HEK293 (cell line): Measurements from ENCODE around the gene PLK5.

Experiments
- CTCF ChIA-PET: fragments of 350-600 bp; formaldehyde crosslinking; extraction: SDS; loops from one replicate; lab custom pipeline; 2021; ENCODE audit warnings: antibody characterized with exemption; lab: Yijun Ruan, JAX
- POLR2A ChIA-PET: fragments of 300-600 bp; formaldehyde crosslinking; extraction: SDS; loops from one replicate; lab custom pipeline; 2020; ENCODE audit warnings: antibody characterized with exemption, inconsistent platforms; lab: Yijun Ruan, JAX
- H3K27ac ChIP-seq: fragments of 200-500 bp; sonication (Bioruptor generic); 2 replicates; pipeline ENCODE4 v1.5.1; 2014; ENCODE audit warnings: low read depth, low read length, control low read depth, inconsistent platforms; ENCODE audit errors: extremely low read depth
- H3K36me3 ChIP-seq, 2 experiments: fragments of 200-500 bp in 1 of 2; sonication (Bioruptor generic) in 1 of 2; 1 replicate in 1 of 2; 2 replicates in 1 of 2; pipeline ENCODE4 v1.5.1; 2014 to 2017; ENCODE audit warnings: inconsistent platforms in 2 of 2, low read length in 2 of 2; ENCODE audit not compliant: control insufficient read depth in 2 of 2, insufficient read depth in 1 of 2
- H3K4me1 ChIP-seq: fragments of 200-500 bp; sonication (Bioruptor generic); 2 replicates; pipeline ENCODE4 v1.5.1; 2014; ENCODE audit warnings: mild to moderate bottlenecking, low read length, inconsistent platforms; ENCODE audit not compliant: control insufficient read depth, insufficient read depth
- H3K4me3 ChIP-seq: 2 replicates; pipeline ENCODE4 v1.5.1; 2011; ENCODE audit warnings: low read depth, mild to moderate bottlenecking, control low read depth, low read length, moderate library complexity
- H3K9me3 ChIP-seq: fragments of 200-500 bp; sonication (Bioruptor generic); 2 replicates; pipeline ENCODE4 v1.5.1; 2014; ENCODE audit warnings: low read depth, low read length, inconsistent platforms; ENCODE audit not compliant: control insufficient read depth, insufficient read depth
- BCL11A ChIP-seq: fragments of 450-650 bp; formaldehyde crosslinking; IDR thresholded peaks from 2 replicates; pipeline ENCODE4 v1.5.1; 2016; ENCODE audit warnings: low read depth, missing biosample characterization, missing genetic modification characterization
- GLIS1 ChIP-seq: fragments of 450-650 bp; formaldehyde crosslinking; IDR thresholded peaks from 2 replicates; pipeline ENCODE4 v1.5.1; 2016; ENCODE audit warnings: missing biosample characterization, missing genetic modification characterization
- KLF10 ChIP-seq: fragments of 450-650 bp; IDR thresholded peaks from 2 replicates; pipeline ENCODE4 v1.5.1; 2018; ENCODE audit warnings: missing biosample characterization, mild to moderate bottlenecking, missing genetic modification characterization
- KLF16 ChIP-seq: fragments of 450-650 bp; formaldehyde crosslinking; IDR thresholded peaks from 2 replicates; pipeline ENCODE4 v1.5.1; 2017; ENCODE audit warnings: missing biosample characterization, missing genetic modification characterization
- KLF8 ChIP-seq: fragments of 450-650 bp; formaldehyde crosslinking; IDR thresholded peaks from 2 replicates; pipeline ENCODE4 v1.5.1; 2016; ENCODE audit warnings: missing biosample characterization, missing genetic modification characterization
- SETDB1 ChIP-seq: IDR thresholded peaks from one replicate; pipeline ENCODE4 v1.6.1; 2017; ENCODE audit warnings: mild to moderate bottlenecking, low read length, moderate library complexity, mixed read lengths; ENCODE audit not compliant: insufficient read length
- ZBTB48 ChIP-seq: fragments of 450-650 bp; formaldehyde crosslinking; IDR thresholded peaks from 2 replicates; pipeline ENCODE4 v1.5.1; 2016; ENCODE audit warnings: missing biosample characterization, missing genetic modification characterization
- ZEB2 ChIP-seq: fragments of 450-650 bp; formaldehyde crosslinking; IDR thresholded peaks from 2 replicates; pipeline ENCODE4 v1.5.1; 2016; ENCODE audit warnings: missing biosample characterization, missing genetic modification characterization
- ZIC2 ChIP-seq: fragments of 450-650 bp; formaldehyde crosslinking; IDR thresholded peaks from 2 replicates; pipeline ENCODE4 v1.5.1; 2016; ENCODE audit warnings: missing biosample characterization, missing genetic modification characterization
- ZNF24 ChIP-seq: fragments of 450-650 bp; formaldehyde crosslinking; IDR thresholded peaks from 2 replicates; pipeline ENCODE4 v1.5.1; 2016; ENCODE audit warnings: missing biosample characterization, missing genetic modification characterization
- ZNF423 ChIP-seq: fragments of 450-650 bp; formaldehyde crosslinking; IDR thresholded peaks from 2 replicates; pipeline ENCODE4 v1.5.1; 2016; ENCODE audit warnings: missing biosample characterization, missing genetic modification characterization
- ZNF514 ChIP-seq: fragments of 450-650 bp; formaldehyde crosslinking; IDR thresholded peaks from 2 replicates; pipeline ENCODE4 v1.5.1; 2016; ENCODE audit warnings: missing biosample characterization, missing genetic modification characterization
- ZNF544 ChIP-seq: fragments of 450-650 bp; formaldehyde crosslinking; IDR thresholded peaks from 2 replicates; pipeline ENCODE4 v1.5.0; 2017; ENCODE audit warnings: missing biosample characterization, missing genetic modification characterization
- ZNF558 ChIP-seq: fragments of 450-650 bp; formaldehyde crosslinking; IDR thresholded peaks from 2 replicates; pipeline ENCODE4 v1.5.1; 2016; ENCODE audit warnings: missing biosample characterization, missing genetic modification characterization
- ZNF561 ChIP-seq: fragments of 450-650 bp; IDR thresholded peaks from 2 replicates; pipeline ENCODE4 v1.5.1; 2018; ENCODE audit warnings: missing biosample characterization, missing genetic modification characterization, borderline replicate concordance
- ZNF777 ChIP-seq: fragments of 450-650 bp; formaldehyde crosslinking; IDR thresholded peaks from 2 replicates; pipeline ENCODE4 v1.5.1; 2017; ENCODE audit warnings: missing biosample characterization, missing genetic modification characterization, borderline replicate concordance
- ZNF843 ChIP-seq: fragments of 450-650 bp; formaldehyde crosslinking; IDR thresholded peaks from 2 replicates; pipeline ENCODE4 v1.5.1; 2016; ENCODE audit warnings: missing biosample characterization, missing genetic modification characterization
- ZSCAN30 ChIP-seq: fragments of 450-650 bp; IDR thresholded peaks from 2 replicates; pipeline ENCODE4 v1.5.1; 2018; ENCODE audit warnings: missing biosample characterization, mild to moderate bottlenecking, missing genetic modification characterization, moderate library complexity
- ZXDB ChIP-seq: fragments of 450-650 bp; formaldehyde crosslinking; IDR thresholded peaks from 2 replicates; pipeline ENCODE4 v1.5.1; 2016; ENCODE audit warnings: missing biosample characterization, missing genetic modification characterization
- TF ChIP-seq, protein P1 (sequence below): fragments of 450-650 bp; formaldehyde crosslinking; IDR thresholded peaks from 2 replicates; pipeline ENCODE4 v1.5.1; 2016; ENCODE audit warnings: missing biosample characterization, missing genetic modification characterization, borderline replicate concordance
- TF ChIP-seq, protein P2 (sequence below): fragments of 450-650 bp; formaldehyde crosslinking; IDR thresholded peaks from 2 replicates; pipeline ENCODE4 v1.5.1; 2016; ENCODE audit warnings: missing biosample characterization, missing genetic modification characterization
- TF ChIP-seq, protein P3 (sequence below): fragments of 450-650 bp; formaldehyde crosslinking; IDR thresholded peaks from 2 replicates; pipeline ENCODE4 v1.5.1; 2016; ENCODE audit warnings: missing biosample characterization, missing genetic modification characterization
- TF ChIP-seq, protein P4 (sequence below): fragments of 450-650 bp; formaldehyde crosslinking; IDR thresholded peaks from 2 replicates; pipeline ENCODE4 v1.5.1; 2016; ENCODE audit warnings: missing biosample characterization, missing genetic modification characterization
- TF ChIP-seq, protein P5 (sequence below): fragments of 450-650 bp; formaldehyde crosslinking; IDR thresholded peaks from 2 replicates; pipeline ENCODE4 v1.5.1; 2016; ENCODE audit warnings: missing biosample characterization, missing genetic modification characterization, low read depth

PLK5 gene

DNA sequence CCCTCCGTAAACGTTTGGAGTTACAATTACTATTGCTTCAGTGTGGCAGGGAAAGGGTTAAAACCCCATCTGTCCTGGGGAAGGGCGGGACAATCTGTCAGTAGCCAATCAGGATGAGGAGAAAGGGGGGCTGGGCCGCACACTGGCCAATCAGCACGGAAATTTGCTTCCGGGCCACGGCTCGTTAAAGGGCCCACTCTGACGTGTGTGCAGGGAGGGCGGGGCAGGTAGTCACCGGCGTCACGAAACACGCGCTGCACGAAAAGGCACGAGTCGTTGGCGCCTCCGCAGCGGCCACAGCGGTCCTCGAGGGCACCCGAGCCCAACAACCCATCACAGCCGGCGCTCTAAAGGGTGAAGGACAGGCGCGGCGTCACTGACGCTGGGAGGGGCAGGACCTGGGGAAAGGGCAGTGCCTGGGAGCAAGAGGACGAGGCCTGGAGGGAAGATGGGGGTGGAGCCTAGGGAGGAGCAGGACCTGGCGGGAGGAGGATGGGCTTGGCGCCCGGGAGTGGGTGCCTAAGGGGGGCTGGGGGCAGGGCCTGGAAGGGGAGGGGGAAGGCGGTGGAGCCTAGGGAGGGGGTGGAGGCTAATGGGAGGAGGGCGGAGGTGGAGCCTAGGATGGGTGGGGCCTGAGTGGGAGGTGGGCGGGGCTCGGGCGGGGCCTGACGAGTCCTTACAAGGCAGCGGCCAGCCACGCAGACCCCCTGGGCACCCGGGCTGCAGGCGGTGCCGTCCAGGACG lies 15.9 kb upstream of the PLK5 start (continued):
- TF ChIP-seq, protein P1, sequence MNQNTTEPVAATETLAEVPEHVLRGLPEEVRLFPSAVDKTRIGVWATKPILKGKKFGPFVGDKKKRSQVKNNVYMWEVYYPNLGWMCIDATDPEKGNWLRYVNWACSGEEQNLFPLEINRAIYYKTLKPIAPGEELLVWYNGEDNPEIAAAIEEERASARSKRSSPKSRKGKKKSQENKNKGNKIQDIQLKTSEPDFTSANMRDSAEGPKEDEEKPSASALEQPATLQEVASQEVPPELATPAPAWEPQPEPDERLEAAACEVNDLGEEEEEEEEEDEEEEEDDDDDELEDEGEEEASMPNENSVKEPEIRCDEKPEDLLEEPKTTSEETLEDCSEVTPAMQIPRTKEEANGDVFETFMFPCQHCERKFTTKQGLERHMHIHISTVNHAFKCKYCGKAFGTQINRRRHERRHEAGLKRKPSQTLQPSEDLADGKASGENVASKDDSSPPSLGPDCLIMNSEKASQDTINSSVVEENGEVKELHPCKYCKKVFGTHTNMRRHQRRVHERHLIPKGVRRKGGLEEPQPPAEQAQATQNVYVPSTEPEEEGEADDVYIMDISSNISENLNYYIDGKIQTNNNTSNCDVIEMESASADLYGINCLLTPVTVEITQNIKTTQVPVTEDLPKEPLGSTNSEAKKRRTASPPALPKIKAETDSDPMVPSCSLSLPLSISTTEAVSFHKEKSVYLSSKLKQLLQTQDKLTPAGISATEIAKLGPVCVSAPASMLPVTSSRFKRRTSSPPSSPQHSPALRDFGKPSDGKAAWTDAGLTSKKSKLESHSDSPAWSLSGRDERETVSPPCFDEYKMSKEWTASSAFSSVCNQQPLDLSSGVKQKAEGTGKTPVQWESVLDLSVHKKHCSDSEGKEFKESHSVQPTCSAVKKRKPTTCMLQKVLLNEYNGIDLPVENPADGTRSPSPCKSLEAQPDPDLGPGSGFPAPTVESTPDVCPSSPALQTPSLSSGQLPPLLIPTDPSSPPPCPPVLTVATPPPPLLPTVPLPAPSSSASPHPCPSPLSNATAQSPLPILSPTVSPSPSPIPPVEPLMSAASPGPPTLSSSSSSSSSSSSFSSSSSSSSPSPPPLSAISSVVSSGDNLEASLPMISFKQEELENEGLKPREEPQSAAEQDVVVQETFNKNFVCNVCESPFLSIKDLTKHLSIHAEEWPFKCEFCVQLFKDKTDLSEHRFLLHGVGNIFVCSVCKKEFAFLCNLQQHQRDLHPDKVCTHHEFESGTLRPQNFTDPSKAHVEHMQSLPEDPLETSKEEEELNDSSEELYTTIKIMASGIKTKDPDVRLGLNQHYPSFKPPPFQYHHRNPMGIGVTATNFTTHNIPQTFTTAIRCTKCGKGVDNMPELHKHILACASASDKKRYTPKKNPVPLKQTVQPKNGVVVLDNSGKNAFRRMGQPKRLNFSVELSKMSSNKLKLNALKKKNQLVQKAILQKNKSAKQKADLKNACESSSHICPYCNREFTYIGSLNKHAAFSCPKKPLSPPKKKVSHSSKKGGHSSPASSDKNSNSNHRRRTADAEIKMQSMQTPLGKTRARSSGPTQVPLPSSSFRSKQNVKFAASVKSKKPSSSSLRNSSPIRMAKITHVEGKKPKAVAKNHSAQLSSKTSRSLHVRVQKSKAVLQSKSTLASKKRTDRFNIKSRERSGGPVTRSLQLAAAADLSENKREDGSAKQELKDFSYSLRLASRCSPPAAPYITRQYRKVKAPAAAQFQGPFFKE (tag by site-specific recombination) = no peak
- TF ChIP-seq, protein P2, sequence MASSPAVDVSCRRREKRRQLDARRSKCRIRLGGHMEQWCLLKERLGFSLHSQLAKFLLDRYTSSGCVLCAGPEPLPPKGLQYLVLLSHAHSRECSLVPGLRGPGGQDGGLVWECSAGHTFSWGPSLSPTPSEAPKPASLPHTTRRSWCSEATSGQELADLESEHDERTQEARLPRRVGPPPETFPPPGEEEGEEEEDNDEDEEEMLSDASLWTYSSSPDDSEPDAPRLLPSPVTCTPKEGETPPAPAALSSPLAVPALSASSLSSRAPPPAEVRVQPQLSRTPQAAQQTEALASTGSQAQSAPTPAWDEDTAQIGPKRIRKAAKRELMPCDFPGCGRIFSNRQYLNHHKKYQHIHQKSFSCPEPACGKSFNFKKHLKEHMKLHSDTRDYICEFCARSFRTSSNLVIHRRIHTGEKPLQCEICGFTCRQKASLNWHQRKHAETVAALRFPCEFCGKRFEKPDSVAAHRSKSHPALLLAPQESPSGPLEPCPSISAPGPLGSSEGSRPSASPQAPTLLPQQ (tag by site-specific recombination) = peak; percentile 98
- TF ChIP-seq GLIS1 (tag by site-specific recombination) (peak; percentile 85; the same call in 1 of the 2 replicates), ZNF843 (peak; percentile 21; the same call in 1 of the 2 replicates), ZNF514 (no peak), ZIC2 (tag by site-specific recombination) (peak; percentile 30; the same call in 1 of the 2 replicates), KLF8 (tag by site-specific recombination) (peak; percentile 68), ZEB2 (tag by site-specific recombination) (peak; percentile 52; the same call in 1 of the 2 replicates), KLF16 (peak; percentile 74), ZBTB48 (tag by site-specific recombination) (peak; percentile 60; the same call in 1 of the 2 replicates), ZXDB (tag by site-specific recombination) (peak; percentile 55; the same call in 1 of the 2 replicates), BCL11A (tag by site-specific recombination) (no peak), ZNF558 (no peak)
- TF ChIP-seq, protein P3, sequence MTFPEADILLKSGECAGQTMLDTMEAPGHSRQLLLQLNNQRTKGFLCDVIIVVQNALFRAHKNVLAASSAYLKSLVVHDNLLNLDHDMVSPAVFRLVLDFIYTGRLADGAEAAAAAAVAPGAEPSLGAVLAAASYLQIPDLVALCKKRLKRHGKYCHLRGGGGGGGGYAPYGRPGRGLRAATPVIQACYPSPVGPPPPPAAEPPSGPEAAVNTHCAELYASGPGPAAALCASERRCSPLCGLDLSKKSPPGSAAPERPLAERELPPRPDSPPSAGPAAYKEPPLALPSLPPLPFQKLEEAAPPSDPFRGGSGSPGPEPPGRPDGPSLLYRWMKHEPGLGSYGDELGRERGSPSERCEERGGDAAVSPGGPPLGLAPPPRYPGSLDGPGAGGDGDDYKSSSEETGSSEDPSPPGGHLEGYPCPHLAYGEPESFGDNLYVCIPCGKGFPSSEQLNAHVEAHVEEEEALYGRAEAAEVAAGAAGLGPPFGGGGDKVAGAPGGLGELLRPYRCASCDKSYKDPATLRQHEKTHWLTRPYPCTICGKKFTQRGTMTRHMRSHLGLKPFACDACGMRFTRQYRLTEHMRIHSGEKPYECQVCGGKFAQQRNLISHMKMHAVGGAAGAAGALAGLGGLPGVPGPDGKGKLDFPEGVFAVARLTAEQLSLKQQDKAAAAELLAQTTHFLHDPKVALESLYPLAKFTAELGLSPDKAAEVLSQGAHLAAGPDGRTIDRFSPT (tag by site-specific recombination) = peak; percentile 83
- TF ChIP-seq, protein P4, sequence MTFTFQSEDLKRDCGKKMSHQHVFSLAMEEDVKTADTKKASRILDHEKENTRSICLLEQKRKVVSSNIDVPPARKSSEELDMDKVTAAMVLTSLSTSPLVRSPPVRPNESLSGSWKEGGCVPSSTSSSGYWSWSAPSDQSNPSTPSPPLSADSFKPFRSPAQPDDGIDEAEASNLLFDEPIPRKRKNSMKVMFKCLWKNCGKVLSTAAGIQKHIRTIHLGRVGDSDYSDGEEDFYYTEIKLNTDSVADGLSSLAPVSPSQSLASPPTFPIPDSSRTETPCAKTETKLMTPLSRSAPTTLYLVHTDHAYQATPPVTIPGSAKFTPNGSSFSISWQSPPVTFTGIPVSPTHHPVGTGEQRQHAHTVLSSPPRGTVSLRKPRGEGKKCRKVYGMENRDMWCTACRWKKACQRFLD (tag by site-specific recombination) = no peak

DNA sequence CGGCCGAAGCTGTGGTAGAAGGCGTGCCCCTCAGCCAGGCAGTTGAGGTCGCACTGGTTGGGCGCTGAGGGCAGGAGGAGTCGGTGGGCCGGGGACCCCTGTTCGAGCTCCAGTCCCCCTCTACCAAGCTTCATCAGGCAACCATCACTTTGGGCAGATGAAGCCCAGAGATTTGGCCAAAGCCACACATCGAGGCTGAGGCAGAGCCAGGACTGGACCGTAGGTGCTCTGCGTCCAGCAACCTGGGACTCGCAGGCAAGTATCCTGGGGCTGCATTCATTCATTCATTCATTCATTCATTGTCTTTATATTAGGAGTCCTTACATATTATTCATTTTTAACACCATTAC lies 15.4 kb upstream of the PLK5 start:
- Histone ChIP-seq H3K4me3 (no peak overlapping the region; the same call in 1 of the 2 replicates), H3K4me1 (peaks cover 3% of the 10 kb centered on the region; the same call in 1 of the 2 replicates), H3K27ac (no peak overlapping the region), H3K36me3 (no peaks in the 10 kb centered on the region), H3K9me3 (no peaks in the 10 kb centered on the region)
- POLR2A ChIA-PET = no interaction called here
- CTCF ChIA-PET = interaction anchor here (0.6 kb wide), 1 partner anchor 22 kb away, joined by 3 read pairs; no protein-coding TSS in a partner anchor
- TF ChIP-seq, protein P5, sequence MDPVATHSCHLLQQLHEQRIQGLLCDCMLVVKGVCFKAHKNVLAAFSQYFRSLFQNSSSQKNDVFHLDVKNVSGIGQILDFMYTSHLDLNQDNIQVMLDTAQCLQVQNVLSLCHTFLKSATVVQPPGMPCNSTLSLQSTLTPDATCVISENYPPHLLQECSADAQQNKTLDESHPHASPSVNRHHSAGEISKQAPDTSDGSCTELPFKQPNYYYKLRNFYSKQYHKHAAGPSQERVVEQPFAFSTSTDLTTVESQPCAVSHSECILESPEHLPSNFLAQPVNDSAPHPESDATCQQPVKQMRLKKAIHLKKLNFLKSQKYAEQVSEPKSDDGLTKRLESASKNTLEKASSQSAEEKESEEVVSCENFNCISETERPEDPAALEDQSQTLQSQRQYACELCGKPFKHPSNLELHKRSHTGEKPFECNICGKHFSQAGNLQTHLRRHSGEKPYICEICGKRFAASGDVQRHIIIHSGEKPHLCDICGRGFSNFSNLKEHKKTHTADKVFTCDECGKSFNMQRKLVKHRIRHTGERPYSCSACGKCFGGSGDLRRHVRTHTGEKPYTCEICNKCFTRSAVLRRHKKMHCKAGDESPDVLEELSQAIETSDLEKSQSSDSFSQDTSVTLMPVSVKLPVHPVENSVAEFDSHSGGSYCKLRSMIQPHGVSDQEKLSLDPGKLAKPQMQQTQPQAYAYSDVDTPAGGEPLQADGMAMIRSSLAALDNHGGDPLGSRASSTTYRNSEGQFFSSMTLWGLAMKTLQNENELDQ = no peak
- no peak for TF ChIP-seq KLF10 (tag by site-specific recombination)
- TF ChIP-seq ZXDB (tag by site-specific recombination) = no peak
- peak; percentile 88 for TF ChIP-seq ZNF24
- peak; percentile 66 for TF ChIP-seq SETDB1
- peak; percentile 75; the same call in 1 of the 2 replicates for TF ChIP-seq ZNF777 (tag by site-specific recombination)
- peak; percentile 25; the same call in 1 of the 2 replicates for TF ChIP-seq ZSCAN30
- TF ChIP-seq ZNF544 (tag by site-specific recombination) = no peak
- no peak for TF ChIP-seq ZNF561
- TF ChIP-seq ZNF423 (tag by site-specific recombination) = 0 out of 2 replicates have a peak, but pooled peaks have one; percentile 50
